ENCODE data around the gene UNK. TPM values are rescaled to one million over a fixed set of nuclear protein-coding genes. Genes with fewer than 3 reads are reported as not detected.

Gene UNK
- total and polyA plus RNA-seq, 2 of the 13 experiments (the other 11 are each of a cell fraction or from before 2014, with no cell fraction given): 31.6 to 33.0 TPM

GRCh38 chr17:75848523-75849278 lies 64.1 kb downstream of the UNK start (continued):
- TF ChIP-seq, protein P1, sequence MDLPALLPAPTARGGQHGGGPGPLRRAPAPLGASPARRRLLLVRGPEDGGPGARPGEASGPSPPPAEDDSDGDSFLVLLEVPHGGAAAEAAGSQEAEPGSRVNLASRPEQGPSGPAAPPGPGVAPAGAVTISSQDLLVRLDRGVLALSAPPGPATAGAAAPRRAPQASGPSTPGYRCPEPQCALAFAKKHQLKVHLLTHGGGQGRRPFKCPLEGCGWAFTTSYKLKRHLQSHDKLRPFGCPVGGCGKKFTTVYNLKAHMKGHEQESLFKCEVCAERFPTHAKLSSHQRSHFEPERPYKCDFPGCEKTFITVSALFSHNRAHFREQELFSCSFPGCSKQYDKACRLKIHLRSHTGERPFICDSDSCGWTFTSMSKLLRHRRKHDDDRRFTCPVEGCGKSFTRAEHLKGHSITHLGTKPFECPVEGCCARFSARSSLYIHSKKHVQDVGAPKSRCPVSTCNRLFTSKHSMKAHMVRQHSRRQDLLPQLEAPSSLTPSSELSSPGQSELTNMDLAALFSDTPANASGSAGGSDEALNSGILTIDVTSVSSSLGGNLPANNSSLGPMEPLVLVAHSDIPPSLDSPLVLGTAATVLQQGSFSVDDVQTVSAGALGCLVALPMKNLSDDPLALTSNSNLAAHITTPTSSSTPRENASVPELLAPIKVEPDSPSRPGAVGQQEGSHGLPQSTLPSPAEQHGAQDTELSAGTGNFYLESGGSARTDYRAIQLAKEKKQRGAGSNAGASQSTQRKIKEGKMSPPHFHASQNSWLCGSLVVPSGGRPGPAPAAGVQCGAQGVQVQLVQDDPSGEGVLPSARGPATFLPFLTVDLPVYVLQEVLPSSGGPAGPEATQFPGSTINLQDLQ (CRISPR knock-in tag; IDR thresholded peaks at IDR 0.05): no peak
- TF ChIP-seq ZNF101 (CRISPR knock-in tag; IDR thresholded peaks at IDR 0.05; ENCODE audit: borderline replicate concordance, low read depth) (no peak), CREM (IDR thresholded peaks at IDR 0.05) (peak; percentile 31; the same call in 1 of the 2 replicates), CREM (CRISPR knock-in tag; IDR thresholded peaks at IDR 0.05) (no peak), PAX8 (CRISPR knock-in tag; IDR thresholded peaks at IDR 0.05; ENCODE audit: borderline replicate concordance) (0 out of 2 replicates have a peak, but pooled peaks have one; percentile 48), ZNF747 (CRISPR knock-in tag; IDR thresholded peaks at IDR 0.05; ENCODE audit: borderline replicate concordance) (no peak; the same call in 1 of the 2 replicates), GFI1 (CRISPR knock-in tag; IDR thresholded peaks at IDR 0.05; ENCODE audit: borderline replicate concordance) (0 out of 2 replicates have a peak, but pooled peaks have one; percentile 32), ZNF563 (CRISPR knock-in tag; IDR thresholded peaks at IDR 0.05) (no peak), ZNF24 (IDR thresholded peaks at IDR 0.05) (no peak), CCAR2 (optimal IDR thresholded peaks at IDR 0.05; ENCODE audit: low read depth, low read length) (no peak), ZNF484 (CRISPR knock-in tag; IDR thresholded peaks at IDR 0.05; ENCODE audit: borderline replicate concordance, low read depth) (no peak), ZNF276 (CRISPR knock-in tag; IDR thresholded peaks at IDR 0.05; ENCODE audit: low read depth) (peak; percentile 74; the same call in 1 of the 2 replicates), NR0B2 (CRISPR knock-in tag; IDR thresholded peaks at IDR 0.05) (0 out of 2 replicates have a peak, but pooled peaks have one; percentile 53), ARID5B (CRISPR knock-in tag; IDR thresholded peaks at IDR 0.05) (peak; percentile 63; the same call in 1 of the 2 replicates), EHMT2 (IDR thresholded peaks at IDR 0.05; ENCODE audit: borderline replicate concordance, low read depth, low read length) (no peak), SIX4 (CRISPR knock-in tag; IDR thresholded peaks at IDR 0.05) (no peak), ZNF589 (CRISPR knock-in tag; conservative IDR thresholded peaks at IDR 0.05) (no peak), THAP11 (CRISPR knock-in tag; IDR thresholded peaks at IDR 0.05) (peak; percentile 16; the same call in 1 of the 2 replicates)

Measured in HepG2 (cell line).